Mammary epithelial cell (primary cell): ENCODE results near the gene RABGAP1L.

Experiments used
- CTCF ChIP-seq, 2 donors: IDR thresholded peaks in 1 of 2; conservative IDR thresholded peaks in 1 of 2; 2 replicates each; pipeline ENCODE4 v1.5.1; 2011 to 2012; ENCODE audit warnings: inconsistent platforms in 2 of 2, low read length in 2 of 2, mild to moderate bottlenecking in 2 of 2, control low read depth in 1 of 2, low read depth in 1 of 2; ENCODE audit not compliant: insufficient read depth in 1 of 2; ENCODE audit errors: extremely low read depth in 1 of 2
- EZH2 ChIP-seq: IDR thresholded peaks from 2 replicates; pipeline ENCODE4 v1.6.1; 2012; ENCODE audit warnings: low read length, inconsistent platforms, borderline replicate concordance

- TF ChIP-seq CTCF (conservative IDR thresholded peaks at IDR 0.05 in 1 of 2, IDR thresholded peaks at IDR 0.05 in 1 of 2; ENCODE audit: extremely low read depth in 1 of 2, insufficient read depth in 1 of 2, low read depth in 1 of 2, low read length in 2 of 2) (no peak), EZH2 (no peak)
Measured at GRCh38 chr1:175036476-175036875, 877.2 kb downstream of the RABGAP1L start.
